Heart right ventricle (tissue), 16 donors: Measurements from ENCODE around the gene RSPH1. TPM values are rescaled to one million over a fixed set of nuclear protein-coding genes. Genes with fewer than 3 reads are reported as not detected.

Experiments
- ATAC-seq, 8 donors: fragments of 200-7000 bp; cut with Tn5 transposase; one replicate each; pipeline ENCODE4 v1.9.1; 2020; ENCODE audit warnings: mild to moderate bottlenecking in 8 of 8, moderate library complexity in 8 of 8, moderate number of reproducible peaks in 1 of 8
- DNase-seq, 2 donors: peaks; one replicate each; pipeline ENCODE4 v3.0.0-alpha.2; 2020
- H3K27ac ChIP-seq, 10 donors: fragments of 200-600 bp; sonication (generic) in 2 of 10; one replicate each; pipeline versions ENCODE4 v1.5.0 to v1.8.0; 2020 to 2022; ENCODE audit warnings: mild to moderate bottlenecking in 3 of 10
- H3K27me3 ChIP-seq, 7 donors: fragments of 200-600 bp; one replicate each; pipeline ENCODE4 v1.8.0; 2021 to 2022; ENCODE audit warnings: mild to moderate bottlenecking in 2 of 7
- H3K36me3 ChIP-seq, 9 donors: fragments of 200-600 bp; sonication (generic) in 1 of 9; one replicate each; pipeline versions ENCODE4 v1.5.0 to v1.8.0; 2020 to 2022; ENCODE audit warnings: mild to moderate bottlenecking in 2 of 9
- H3K4me1 ChIP-seq, 9 donors: fragments of 200-600 bp; sonication (generic) in 1 of 9; one replicate each; pipeline versions ENCODE4 v1.5.0 to v1.8.0; 2020 to 2022; ENCODE audit warnings: mild to moderate bottlenecking in 4 of 9
- H3K4me3 ChIP-seq, 10 donors: fragments of 200-600 bp; sonication (generic) in 2 of 10; one replicate each; pipeline versions ENCODE4 v1.5.0 to v1.8.0; 2020 to 2022; ENCODE audit warnings: mild to moderate bottlenecking in 7 of 10, moderate library complexity in 2 of 10
- H3K9me3 ChIP-seq, 11 donors: fragments of 200-600 bp in 10 of 11; sonication (generic) in 2 of 11; one replicate each; pipeline versions ENCODE4 v1.5.0 to v1.8.0; 2013 to 2022; ENCODE audit warnings: mild to moderate bottlenecking in 2 of 11, control low read depth in 1 of 11, moderate library complexity in 1 of 11
- WGBS, 2 donors: extraction: QIAGEN DNeasy Blood & Tissue Kit; methylation state at CpG; one replicate each; pipeline ENCODE4 v1.1.7; 2013; ENCODE audit warnings: inconsistent platforms in 1 of 2; 5-methylcytosine and 5-hydroxymethylcytosine counted together
- intact Hi-C, 10 donors: fragments of 100-400 bp; cut with DNase I; formaldehyde crosslinking; loops; one replicate each; pipeline versions ENCODE4 v1.11.1 to v1.14.2; 2022
- polyA plus RNA-seq, 2 donors: library from polyadenylated mRNA; stranded (reverse); fragments of 200-250 nt; gene quantifications; one replicate each; pipeline ENCODE4 v1.2.3, GENCODE V29; 2013
- total RNA-seq, 10 donors: library from RNA; stranded (reverse); fragmentation: NEBNext Ultra II Directional in 3 of 10; extraction: Animal tissue kit (Norgen Biotek cat#: 25700) in 3 of 10; gene quantifications; one replicate each; pipeline versions ENCODE4 v1.2.1 to v1.2.4, GENCODE V29; 2021 to 2023
- TF ChIP-seq, protein P1 (sequence below), 9 donors: fragments of 200-600 bp; sonication (generic) in 2 of 9; IDR thresholded peaks; one replicate each; pipeline versions ENCODE4 v1.5.0 to v1.8.0; 2021 to 2022; ENCODE audit warnings: antibody characterized with exemption in 9 of 9, mild to moderate bottlenecking in 5 of 9, moderate library complexity in 1 of 9
- donor health status: Arrhythmogenic right ventricular cardiomyopathy.
- donor health status: ischemic (EF 13 %, LVEDD 7.1; RV severe dilation, severe dysfunction).
- donor health status: healthy with polysubstance abuse.
- donor health status: DM: no; HTN: yes; CAD: no.
- donor health status: DM: no; HTN: no; CAD: no.
- donor health status: ischemic (EF 25% LVEDD 6.9; RV normal size, moderate dysfunction).
- donor health status: ischemic (EF 25% LVEDD 5.7; RV mildly dilated, moderate dysfunction).
- donor health status: healthy.
- donor health status: DM: yes; HTN: yes; CAD: no.
- donor health status: Ischemic cardiomyopathy.
- donor health status: ischemic (EF 35%, LVEDD 5.7; RV mildly dilated, moderate dysfunction).
- donor health status: nonischemic (EF 11% LVEDD 7.7; RV severe dilation, severe dysfunction).
- donor health status: DM: yes; HTN: yes; CAD: no.
- donor health status: PGD.
- donor health status: ischemic (EF 29% LVEDD 5.4; RV normal size, mild dysfunction).
- donor health status: nonischemic (EF 23%, LVEDD 6.1; RV moderate dilation, normal function).

RSPH1 gene
- total and polyA plus RNA-seq, 12 donors: 0.06 to 0.36 (median 0.20) TPM; not detected in 9

DNA sequence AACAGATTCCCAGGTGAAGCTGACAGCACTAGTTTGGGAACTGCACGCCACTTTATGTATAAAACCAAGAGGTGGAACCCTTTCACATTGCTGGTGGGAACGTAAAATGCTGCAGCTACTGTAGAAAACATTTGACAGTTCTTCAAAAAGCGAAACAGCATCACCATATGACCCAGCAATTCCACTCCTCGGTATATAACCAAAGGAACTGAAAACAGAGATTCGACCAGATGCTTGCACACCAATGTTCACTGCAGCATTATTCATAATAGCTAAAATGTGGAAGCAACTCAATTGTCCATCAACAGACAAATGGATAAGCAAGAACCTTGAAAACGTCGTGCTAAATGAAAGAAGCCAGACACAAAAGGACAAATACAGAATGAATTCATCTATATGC is 17.5 kb downstream of the RSPH1 start:
- Histone ChIP-seq H3K36me3 (no peaks in the 10 kb centered on the region), H3K27ac (no peak overlapping the region), H3K4me1 (peaks cover 0 to 8% (median 0%) of the 10 kb centered on the region in 9 donors), H3K9me3 (no peaks in the 10 kb centered on the region), H3K4me3 (no peak overlapping the region), H3K27me3 (peaks cover 0 to 4% (median 0%) of the 10 kb centered on the region in 7 donors)
- ATAC-seq (no peak), DNase-seq (no peak)
- intact Hi-C loops: no loop called here
- WGBS, 2 donors: 85 to 86% methylated on average over 7 of the region's 7 CpGs
- TF ChIP-seq, protein P1, sequence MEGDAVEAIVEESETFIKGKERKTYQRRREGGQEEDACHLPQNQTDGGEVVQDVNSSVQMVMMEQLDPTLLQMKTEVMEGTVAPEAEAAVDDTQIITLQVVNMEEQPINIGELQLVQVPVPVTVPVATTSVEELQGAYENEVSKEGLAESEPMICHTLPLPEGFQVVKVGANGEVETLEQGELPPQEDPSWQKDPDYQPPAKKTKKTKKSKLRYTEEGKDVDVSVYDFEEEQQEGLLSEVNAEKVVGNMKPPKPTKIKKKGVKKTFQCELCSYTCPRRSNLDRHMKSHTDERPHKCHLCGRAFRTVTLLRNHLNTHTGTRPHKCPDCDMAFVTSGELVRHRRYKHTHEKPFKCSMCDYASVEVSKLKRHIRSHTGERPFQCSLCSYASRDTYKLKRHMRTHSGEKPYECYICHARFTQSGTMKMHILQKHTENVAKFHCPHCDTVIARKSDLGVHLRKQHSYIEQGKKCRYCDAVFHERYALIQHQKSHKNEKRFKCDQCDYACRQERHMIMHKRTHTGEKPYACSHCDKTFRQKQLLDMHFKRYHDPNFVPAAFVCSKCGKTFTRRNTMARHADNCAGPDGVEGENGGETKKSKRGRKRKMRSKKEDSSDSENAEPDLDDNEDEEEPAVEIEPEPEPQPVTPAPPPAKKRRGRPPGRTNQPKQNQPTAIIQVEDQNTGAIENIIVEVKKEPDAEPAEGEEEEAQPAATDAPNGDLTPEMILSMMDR (IDR thresholded peaks at IDR 0.05): no peak

DNA sequence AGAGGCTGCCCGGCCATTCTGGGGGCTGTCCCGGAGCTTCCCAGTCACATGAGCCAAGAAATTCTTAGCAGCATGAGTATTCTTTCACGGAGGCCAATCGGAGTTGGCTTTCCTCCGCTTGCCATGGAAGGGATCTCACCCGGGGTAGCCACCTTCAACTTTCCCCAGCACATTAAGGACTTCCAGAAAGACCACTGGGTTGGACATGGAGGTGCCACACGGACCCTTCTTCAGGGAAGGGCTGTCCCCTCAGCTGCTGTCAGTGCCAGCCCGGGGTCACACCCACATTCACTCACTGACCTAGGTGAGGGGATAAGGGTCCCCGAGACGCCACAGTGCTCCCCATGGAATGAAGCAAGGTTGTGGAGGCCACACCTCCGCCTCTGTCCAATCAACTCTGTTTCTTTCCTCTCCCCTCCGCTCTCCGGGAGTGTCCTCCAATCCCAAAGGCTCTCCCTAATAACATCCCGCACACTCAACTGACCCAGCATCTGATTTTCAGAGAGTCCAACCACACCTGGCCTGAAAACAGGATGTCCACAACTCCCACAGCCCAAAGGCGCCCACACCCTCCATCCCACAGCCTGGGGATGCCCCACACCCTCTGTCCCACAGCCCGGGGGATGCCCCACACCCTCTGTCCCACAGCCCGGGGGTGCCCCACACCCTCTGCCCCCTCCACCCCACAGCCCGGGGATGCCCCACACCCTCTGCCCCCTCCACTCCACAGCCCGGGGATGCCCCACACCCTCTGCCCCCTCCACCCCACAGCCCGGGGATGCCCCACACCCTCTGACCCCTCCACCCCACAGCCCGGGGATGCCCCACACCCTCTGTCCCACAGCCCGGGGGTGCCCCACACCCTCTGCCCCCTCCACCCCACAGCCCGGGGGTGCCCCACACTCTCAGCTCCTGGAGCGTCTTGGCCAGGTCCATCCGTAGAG is 19.4 kb downstream of the RSPH1 start:
- WGBS, 2 donors: 87 to 89% methylated on average over 24 to 25 of the region's 25 CpGs
- Histone ChIP-seq H3K4me1 (peaks cover 0 to 10% (median 0%) of the 10 kb centered on the region in 9 donors), H3K4me3 (no peak overlapping the region), H3K36me3 (no peaks in the 10 kb centered on the region), H3K27me3 (peaks cover 0 to 4% (median 0%) of the 10 kb centered on the region in 7 donors), H3K27ac (no peak overlapping the region), H3K9me3 (no peaks in the 10 kb centered on the region)
- ATAC-seq: no peak
- TF ChIP-seq, protein P1 (IDR thresholded peaks at IDR 0.05): no peak
- intact Hi-C loops: no loop called here
- DNase-seq: no peak

DNA sequence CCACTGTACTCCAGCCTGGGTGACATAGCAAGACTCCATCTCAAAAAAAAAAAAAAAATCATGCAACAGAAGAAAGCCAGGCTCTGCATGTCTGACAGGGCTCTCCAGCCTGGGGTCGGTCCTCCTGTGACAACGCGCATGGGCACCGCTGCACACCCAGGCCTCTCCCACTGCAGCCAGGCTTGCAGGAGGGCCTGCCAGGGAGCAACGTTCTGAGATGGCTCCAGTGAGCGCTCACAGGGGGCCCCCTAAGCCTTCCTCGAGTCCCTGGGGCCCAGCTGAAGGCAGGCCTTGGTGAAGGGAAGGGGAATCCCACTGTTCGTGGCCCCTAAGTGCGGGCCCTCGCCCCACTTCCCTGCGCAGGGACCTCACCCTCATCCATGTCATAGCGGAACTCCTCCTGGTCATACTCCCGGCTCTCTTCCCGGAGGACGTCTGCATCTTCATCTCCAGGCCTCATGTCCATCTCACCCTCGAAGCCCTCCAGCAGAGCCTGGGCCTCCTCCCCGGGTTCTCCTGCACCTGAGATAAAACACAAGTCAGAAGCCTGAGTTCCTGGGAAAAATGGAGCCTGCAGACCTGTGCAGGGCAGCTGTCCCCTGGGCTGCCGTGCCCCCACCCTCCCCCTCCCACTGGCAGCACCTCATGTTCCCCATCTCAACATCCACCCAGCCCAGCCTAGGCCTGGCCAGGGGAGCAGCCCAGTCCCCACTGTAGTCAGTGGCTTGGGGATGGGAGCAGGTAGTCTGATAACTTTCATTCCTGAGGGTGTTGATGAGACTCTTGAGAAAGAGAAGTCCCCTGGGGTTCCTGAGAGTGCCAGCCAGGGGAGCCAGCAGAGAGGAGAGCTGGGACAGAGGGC is 20.3 kb downstream of the RSPH1 start:
- Histone ChIP-seq H3K27ac (no peak overlapping the region), H3K9me3 (no peaks in the 10 kb centered on the region), H3K4me3 (no peak overlapping the region), H3K27me3 (peaks cover 0 to 4% (median 0%) of the 10 kb centered on the region in 7 donors), H3K4me1 (peaks cover 0 to 10% (median 0%) of the 10 kb centered on the region in 9 donors), H3K36me3 (no peaks in the 10 kb centered on the region)
- TF ChIP-seq, protein P1 (IDR thresholded peaks at IDR 0.05): no peak
- no peak for DNase-seq
- intact Hi-C loops: no loop called here
- peak in 1 of 8 donors; percentile 30 for ATAC-seq
- WGBS, 2 donors: 89 to 91% methylated on average over 17 to 18 of the region's 18 CpGs

DNA sequence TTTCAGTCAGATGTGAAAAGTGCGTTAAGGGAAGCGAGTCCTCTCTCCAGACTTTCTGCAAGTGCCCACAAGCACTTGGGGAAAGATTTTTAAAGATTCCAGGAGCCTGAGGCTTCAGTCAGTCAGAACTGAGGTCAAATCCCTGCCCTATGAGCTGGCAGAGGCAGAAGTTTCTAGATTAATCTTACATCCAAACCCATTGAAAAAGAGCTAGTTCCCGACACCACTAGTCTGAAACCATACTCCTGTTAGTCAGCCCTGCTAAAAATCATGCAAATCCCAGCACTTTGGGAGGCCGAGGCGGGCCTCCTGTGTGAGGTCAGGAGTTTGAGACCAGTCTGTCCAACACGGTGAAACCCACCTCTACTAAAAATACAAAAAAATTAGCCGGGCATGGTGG is 21.0 kb downstream of the RSPH1 start:
- H3K27me3 ChIP-seq: peaks cover 0 to 4% (median 0%) of the 10 kb centered on the region in 7 donors
- ATAC-seq: no peak
- peaks cover 0 to 10% (median 0%) of the 10 kb centered on the region in 9 donors for H3K4me1 ChIP-seq
- H3K27ac ChIP-seq: no peak overlapping the region
- no peak for DNase-seq
- TF ChIP-seq, protein P1 (IDR thresholded peaks at IDR 0.05): no peak
- H3K4me3 ChIP-seq: no peak overlapping the region
- 88 to 92% methylated on average over 7 of the region's 7 CpGs for WGBS, 2 donors
- H3K9me3 ChIP-seq: no peaks in the 10 kb centered on the region
- H3K36me3 ChIP-seq: no peaks in the 10 kb centered on the region
- intact Hi-C loops: no loop called here
